Testis (tissue), 2 donors: Measurements from ENCODE around the gene COQ8B.

Experiments used
- POLR2A ChIP-seq: fragments of 450-650 bp; IDR thresholded peaks from one replicate; pipeline ENCODE4 v1.6.1; 2017; ENCODE audit warnings: antibody characterized with exemption, mild to moderate bottlenecking, moderate library complexity
- TF ChIP-seq, protein P1 (sequence below), 3 experiments: fragments of 450-650 bp in 2 of 3; fragments of 200-600 bp in 1 of 3; sonication (generic) in 1 of 3; IDR thresholded peaks; one replicate each; pipeline ENCODE4 v1.5.1; 2016 to 2019; ENCODE audit warnings: antibody characterized with exemption in 3 of 3, mild to moderate bottlenecking in 2 of 3, moderate library complexity in 1 of 3

DNA sequence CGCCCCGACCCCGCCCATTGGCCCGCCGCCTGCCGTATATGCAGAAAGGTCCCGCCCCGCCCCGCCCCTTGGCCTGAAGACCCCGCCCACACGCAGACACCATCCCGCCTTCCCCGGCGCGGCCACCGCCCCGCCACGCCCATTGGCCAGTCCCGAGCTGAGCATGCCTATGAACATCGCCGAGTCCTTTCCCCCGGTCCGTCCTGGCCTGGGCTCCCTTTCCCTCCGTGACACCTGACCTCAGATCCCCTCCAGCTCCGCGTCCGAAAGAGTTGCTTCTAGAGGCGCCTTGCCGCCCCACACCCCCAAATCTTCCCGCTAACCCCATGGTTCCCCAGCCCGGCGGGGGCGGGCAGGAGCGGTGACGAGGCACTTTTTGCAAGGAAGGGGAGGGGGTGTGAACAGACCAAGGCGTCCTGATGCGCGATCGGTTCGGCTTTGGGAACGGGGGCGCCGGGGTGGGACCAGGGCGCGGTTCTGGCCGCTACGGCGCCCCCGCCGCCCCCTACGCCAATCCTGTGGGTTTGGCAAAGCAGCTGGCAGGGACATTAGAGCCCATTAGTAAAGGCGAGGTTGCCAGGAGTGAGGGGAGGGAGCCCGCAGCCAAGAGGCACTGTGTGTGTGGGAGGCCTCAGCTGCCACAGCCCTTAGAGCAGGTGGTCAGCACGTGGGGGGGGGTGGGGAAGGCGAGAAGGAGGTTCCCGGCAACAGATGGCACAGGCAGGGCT lies 25.8 kb downstream of the COQ8B start:
- TF ChIP-seq, protein P1, sequence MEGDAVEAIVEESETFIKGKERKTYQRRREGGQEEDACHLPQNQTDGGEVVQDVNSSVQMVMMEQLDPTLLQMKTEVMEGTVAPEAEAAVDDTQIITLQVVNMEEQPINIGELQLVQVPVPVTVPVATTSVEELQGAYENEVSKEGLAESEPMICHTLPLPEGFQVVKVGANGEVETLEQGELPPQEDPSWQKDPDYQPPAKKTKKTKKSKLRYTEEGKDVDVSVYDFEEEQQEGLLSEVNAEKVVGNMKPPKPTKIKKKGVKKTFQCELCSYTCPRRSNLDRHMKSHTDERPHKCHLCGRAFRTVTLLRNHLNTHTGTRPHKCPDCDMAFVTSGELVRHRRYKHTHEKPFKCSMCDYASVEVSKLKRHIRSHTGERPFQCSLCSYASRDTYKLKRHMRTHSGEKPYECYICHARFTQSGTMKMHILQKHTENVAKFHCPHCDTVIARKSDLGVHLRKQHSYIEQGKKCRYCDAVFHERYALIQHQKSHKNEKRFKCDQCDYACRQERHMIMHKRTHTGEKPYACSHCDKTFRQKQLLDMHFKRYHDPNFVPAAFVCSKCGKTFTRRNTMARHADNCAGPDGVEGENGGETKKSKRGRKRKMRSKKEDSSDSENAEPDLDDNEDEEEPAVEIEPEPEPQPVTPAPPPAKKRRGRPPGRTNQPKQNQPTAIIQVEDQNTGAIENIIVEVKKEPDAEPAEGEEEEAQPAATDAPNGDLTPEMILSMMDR (IDR thresholded peaks at IDR 0.05) = no peak
- TF ChIP-seq POLR2A = no peak
